H1 (cell line): ENCODE results near the gene VIPR2. TPM values are rescaled to one million over a fixed set of nuclear protein-coding genes. Genes with fewer than 3 reads are reported as not detected.
A peak's percentile ranks its signal among the peaks of the same experiment; 100 is the strongest.

ENCODE experiments used
- CTCF ChIA-PET: fragments of 300-600 bp; sonication (Branson Sonifier 250); formaldehyde crosslinking; loops from one replicate; lab custom pipeline; 2021; ENCODE audit not compliant: partially characterized antibody; lab: Charles Lee
- POLR2A ChIA-PET: fragments of 300-600 bp; sonication (Branson Sonifier 250); formaldehyde crosslinking; loops from one replicate; lab custom pipeline; 2021; ENCODE audit warnings: inconsistent platforms; ENCODE audit not compliant: partially characterized antibody; lab: Charles Lee
- DNase-seq, 2 experiments: peaks; one replicate each; pipeline versions ENCODE4 v3.0.0 to v3.0.0-alpha.2; 2010 to 2022; ENCODE audit warnings: low spot score in 2 of 2, low read depth in 1 of 2, mixed read lengths in 1 of 2
- FAIRE-seq: peaks from 2 replicates; lab custom pipeline; 2011; peaks lifted over from hg19 to GRCh38; lab: Jason Lieb, UNC
- H2AFZ ChIP-seq: 2 replicates; pipeline ENCODE4 v1.8.1; 2012; ENCODE audit warnings: low read length, inconsistent platforms
- H2AK5ac ChIP-seq: 2 replicates; pipeline ENCODE4 v1.6.1; 2013; ENCODE audit warnings: low read depth, low read length
- H2BK120ac ChIP-seq: replicated peaks from 2 replicates; pipeline ENCODE3; 2013; ENCODE audit warnings: low read depth, low read length, inconsistent platforms
- H2BK12ac ChIP-seq: 2 replicates; pipeline ENCODE4 v1.6.1; 2013; ENCODE audit warnings: low read depth, low read length
- H2BK15ac ChIP-seq: 2 replicates; pipeline ENCODE4 v1.6.1; 2013; ENCODE audit warnings: low read length
- H2BK20ac ChIP-seq: 2 replicates; pipeline ENCODE4 v1.6.1; 2013; ENCODE audit warnings: low read length
- H2BK5ac ChIP-seq: 2 replicates; pipeline ENCODE4 v1.6.1; 2013; ENCODE audit warnings: low read depth, low read length
- H3K14ac ChIP-seq: 2 replicates; pipeline ENCODE4 v1.6.1; 2013; ENCODE audit warnings: inconsistent platforms; ENCODE audit not compliant: insufficient read length
- H3K18ac ChIP-seq: 2 replicates; pipeline ENCODE4 v1.6.1; 2013; ENCODE audit warnings: low read length; ENCODE audit errors: extremely low read depth
- H3K23ac ChIP-seq: 2 replicates; pipeline ENCODE4 v1.6.1; 2013; ENCODE audit warnings: inconsistent platforms; ENCODE audit not compliant: insufficient read length
- H3K23me2 ChIP-seq: 2 replicates; pipeline ENCODE4 v1.6.1; 2013; ENCODE audit warnings: low read depth, low read length
- H3K27ac ChIP-seq: 2 replicates; pipeline ENCODE4 v1.6.1; 2011; ENCODE audit warnings: low read depth, low read length, inconsistent platforms
- H3K27me3 ChIP-seq, 4 experiments: replicated peaks in 1 of 4; 1 replicate in 1 of 4; 2 replicates in 3 of 4; pipeline versions ENCODE4 v1.6.1 to v1.8.1; 2011 to 2013; ENCODE audit warnings: low read length in 3 of 4, mild to moderate bottlenecking in 3 of 4, inconsistent platforms in 2 of 4, mixed read lengths in 2 of 4, moderate library complexity in 1 of 4; ENCODE audit not compliant: control insufficient read depth in 3 of 4, insufficient read depth in 3 of 4; ENCODE audit errors: extremely low read depth in 1 of 4
- H3K36me3 ChIP-seq, 4 experiments: 2 replicates each; pipeline versions ENCODE4 v1.6.1 to v1.8.1; 2011 to 2013; ENCODE audit warnings: mild to moderate bottlenecking in 4 of 4, low read length in 3 of 4, moderate library complexity in 2 of 4, control low read depth in 1 of 4, inconsistent platforms in 1 of 4; ENCODE audit not compliant: insufficient read depth in 4 of 4, control insufficient read depth in 2 of 4
- H3K4ac ChIP-seq: replicated peaks from 2 replicates; pipeline ENCODE3; 2013; ENCODE audit warnings: low read length, low read depth, mixed read lengths, inconsistent platforms; ENCODE audit not compliant: insufficient read length
- H3K4me1 ChIP-seq, 4 experiments: replicated peaks in 1 of 4; 1 replicate in 1 of 4; 2 replicates in 3 of 4; pipeline versions ENCODE4 v1.6.1 to v1.8.1; 2011 to 2013; ENCODE audit warnings: low read length in 3 of 4, inconsistent platforms in 2 of 4, mixed read lengths in 1 of 4; ENCODE audit not compliant: insufficient read depth in 4 of 4, control insufficient read depth in 3 of 4
- H3K4me2 ChIP-seq, 2 experiments: 2 replicates each; pipeline versions ENCODE4 v1.6.1 to v1.8.1; 2011 to 2013; ENCODE audit warnings: low read depth in 2 of 2, low read length in 2 of 2, control low read depth in 1 of 2, inconsistent platforms in 1 of 2, mild to moderate bottlenecking in 1 of 2; ENCODE audit not compliant: insufficient read depth in 1 of 2
- H3K4me3 ChIP-seq, 4 experiments: fragments of 200-600, 300-600 bp in 1 of 4; sonication (generic), shearing (Covaris generic), sonication (Bioruptor Twin) in 1 of 4; 2 replicates each; pipeline versions ENCODE4 v1.5.1 to v1.8.1; 2011 to 2016; ENCODE audit warnings: low read length in 4 of 4, low read depth in 3 of 4, control low read depth in 2 of 4, inconsistent platforms in 2 of 4, mild to moderate bottlenecking in 2 of 4, mixed read lengths in 1 of 4, moderate library complexity in 1 of 4; ENCODE audit not compliant: insufficient read depth in 2 of 4; ENCODE audit errors: extremely low read depth in 1 of 4
- H3K56ac ChIP-seq: replicated peaks from 2 replicates; pipeline ENCODE3; 2013; ENCODE audit warnings: low read depth, mild to moderate bottlenecking, mixed read lengths, low read length, inconsistent platforms; ENCODE audit not compliant: insufficient read length
- H3K79me1 ChIP-seq: 2 replicates; pipeline ENCODE4 v1.6.1; 2013; ENCODE audit warnings: low read depth, low read length, control low read depth
- H3K79me2 ChIP-seq, 2 experiments: 2 replicates each; pipeline versions ENCODE4 v1.6.1 to v1.8.1; 2012 to 2013; ENCODE audit warnings: low read length in 2 of 2, mild to moderate bottlenecking in 2 of 2, inconsistent platforms in 1 of 2; ENCODE audit not compliant: insufficient read depth in 2 of 2, control insufficient read depth in 1 of 2
- H3K9ac ChIP-seq, 4 experiments: replicated peaks in 1 of 4; 1 replicate in 1 of 4; 2 replicates in 3 of 4; pipeline versions ENCODE4 v1.6.1 to v1.8.1; 2011 to 2013; ENCODE audit warnings: low read depth in 3 of 4, low read length in 3 of 4, control low read depth in 2 of 4, mild to moderate bottlenecking in 2 of 4, moderate library complexity in 2 of 4, inconsistent platforms in 1 of 4; ENCODE audit errors: extremely low read depth in 1 of 4
- H3K9me3 ChIP-seq, 2 experiments: 2 replicates each; pipeline versions ENCODE4 v1.6.1 to v1.8.1; 2012 to 2013; ENCODE audit warnings: mild to moderate bottlenecking in 2 of 2, moderate library complexity in 2 of 2, control low read depth in 1 of 2, inconsistent platforms in 1 of 2, low read depth in 1 of 2, low read length in 1 of 2, mixed read lengths in 1 of 2; ENCODE audit not compliant: insufficient read depth in 2 of 2
- H4K20me1 ChIP-seq, 2 experiments: replicated peaks in 1 of 2; 2 replicates each; pipeline versions ENCODE3 to v1.8.1; 2011 to 2013; ENCODE audit warnings: inconsistent platforms in 2 of 2, low read length in 2 of 2, mild to moderate bottlenecking in 1 of 2; ENCODE audit not compliant: insufficient read depth in 2 of 2, control insufficient read depth in 1 of 2
- H4K5ac ChIP-seq: 2 replicates; pipeline ENCODE4 v1.6.1; 2013; ENCODE audit warnings: low read length, low read depth, mixed read lengths, inconsistent platforms; ENCODE audit not compliant: insufficient read length
- H4K8ac ChIP-seq: 2 replicates; pipeline ENCODE4 v1.8.0; 2013; ENCODE audit warnings: mild to moderate bottlenecking, moderate library complexity, low read length, inconsistent platforms; ENCODE audit not compliant: insufficient read depth; ENCODE audit errors: extremely low read depth
- H4K91ac ChIP-seq: replicated peaks from 2 replicates; pipeline ENCODE3; 2013; ENCODE audit warnings: low read length, mixed read lengths, inconsistent platforms; ENCODE audit not compliant: insufficient read length
- CBX8 ChIP-seq: fragments of 300-800, 300-1000 bp; sonication (generic); IDR thresholded peaks from 2 replicates; pipeline ENCODE4 v1.7.1; 2016; ENCODE audit warnings: low read depth, low read length, borderline replicate concordance
- JUN ChIP-seq: IDR thresholded peaks from 2 replicates; pipeline ENCODE4 v1.6.1; 2011; ENCODE audit warnings: low read depth, mild to moderate bottlenecking, improper control_type of control experiment, low read length
- JUND ChIP-seq: IDR thresholded peaks from 2 replicates; pipeline ENCODE4 v1.6.1; 2011; ENCODE audit warnings: mild to moderate bottlenecking, improper control_type of control experiment, low read length
- KDM1A ChIP-seq: fragments of 200-600, 300-600 bp; sonication (generic); IDR thresholded peaks from 2 replicates; pipeline ENCODE4 v1.7.1; 2016; ENCODE audit warnings: mild to moderate bottlenecking, low read length, borderline replicate concordance
- NRF1 ChIP-seq: IDR thresholded peaks from 2 replicates; pipeline ENCODE4 v1.6.1; 2011; ENCODE audit warnings: mild to moderate bottlenecking, low read depth, low read length, improper control_type of control experiment
- POLR2A ChIP-seq, 2 experiments: IDR thresholded peaks; 1 replicate in 1 of 2; 2 replicates in 1 of 2; pipeline ENCODE4 v1.6.1; 2011; ENCODE audit warnings: low read depth in 2 of 2, low read length in 2 of 2, mild to moderate bottlenecking in 2 of 2; ENCODE audit errors: control extremely low read depth in 1 of 2
- POLR2AphosphoS5 ChIP-seq: IDR thresholded peaks from 2 replicates; pipeline ENCODE4 v1.6.1; 2011; ENCODE audit warnings: low read depth, low read length
- YY1 ChIP-seq: IDR thresholded peaks from 2 replicates; pipeline ENCODE4 v1.6.1; 2011; ENCODE audit warnings: low read depth, mild to moderate bottlenecking, low read length
- WGBS, 2 experiments: shearing (Covaris generic) in 1 of 2; methylation state at CpG; one replicate each; pipeline versions ENCODE4 v1.1.6 to v1.1.7; 2013 to 2015; ENCODE audit warnings: low lambda C conversion rate in 2 of 2, mixed read lengths in 2 of 2, inconsistent platforms in 1 of 2, low coverage in 1 of 2, missing lambda C conversion rate in 1 of 2; ENCODE audit not compliant: insufficient replicate concordance in 2 of 2, insufficient coverage in 1 of 2, insufficient read length in 1 of 2; ENCODE audit errors: extremely low coverage in 1 of 2, missing lambda C conversion rate in 1 of 2; 5-methylcytosine and 5-hydroxymethylcytosine counted together
- polyA plus RNA-seq, 7 experiments: library from polyadenylated mRNA; depleted of rRNA in 3 of 7; stranded (reverse) in 5 of 7; unstranded in 2 of 7; fragments of >200 nt in 5 of 7; fragments of 200-250 nt in 2 of 7; gene quantifications; 1 replicate in 5 of 7; 2 replicates in 1 of 7; 4 replicates in 1 of 7; pipeline versions ENCODE4 v1.2.1 to v1.2.3, GENCODE V29; 2011 to 2013; ENCODE audit warnings: missing spikeins in 2 of 7, mixed read lengths in 2 of 7
- total RNA-seq: library from RNA; stranded (reverse); fragmentation: NEBNext Ultra II Directional; extraction: Animal tissue kit (Norgen Biotek cat#: 25700); gene quantifications from 2 replicates; pipeline ENCODE4 v1.2.1, GENCODE V29; 2021
- TF ChIP-seq, protein P1 (sequence below), 3 experiments: IDR thresholded peaks; 1 replicate in 2 of 3; 2 replicates in 1 of 3; pipeline versions ENCODE4 v1.5.1 to v1.6.1; 2011; ENCODE audit warnings: low read length in 3 of 3, mild to moderate bottlenecking in 3 of 3, inconsistent platforms in 2 of 3, low read depth in 1 of 3, moderate library complexity in 1 of 3; ENCODE audit not compliant: insufficient read depth in 1 of 3; ENCODE audit errors: control extremely low read depth in 1 of 3

Gene VIPR2
- total and polyA plus RNA-seq, 2 of the 8 experiments (the other 6 are each of a cell fraction or from before 2014, with no cell fraction given) = 2.4 to 6.3 TPM

DNA sequence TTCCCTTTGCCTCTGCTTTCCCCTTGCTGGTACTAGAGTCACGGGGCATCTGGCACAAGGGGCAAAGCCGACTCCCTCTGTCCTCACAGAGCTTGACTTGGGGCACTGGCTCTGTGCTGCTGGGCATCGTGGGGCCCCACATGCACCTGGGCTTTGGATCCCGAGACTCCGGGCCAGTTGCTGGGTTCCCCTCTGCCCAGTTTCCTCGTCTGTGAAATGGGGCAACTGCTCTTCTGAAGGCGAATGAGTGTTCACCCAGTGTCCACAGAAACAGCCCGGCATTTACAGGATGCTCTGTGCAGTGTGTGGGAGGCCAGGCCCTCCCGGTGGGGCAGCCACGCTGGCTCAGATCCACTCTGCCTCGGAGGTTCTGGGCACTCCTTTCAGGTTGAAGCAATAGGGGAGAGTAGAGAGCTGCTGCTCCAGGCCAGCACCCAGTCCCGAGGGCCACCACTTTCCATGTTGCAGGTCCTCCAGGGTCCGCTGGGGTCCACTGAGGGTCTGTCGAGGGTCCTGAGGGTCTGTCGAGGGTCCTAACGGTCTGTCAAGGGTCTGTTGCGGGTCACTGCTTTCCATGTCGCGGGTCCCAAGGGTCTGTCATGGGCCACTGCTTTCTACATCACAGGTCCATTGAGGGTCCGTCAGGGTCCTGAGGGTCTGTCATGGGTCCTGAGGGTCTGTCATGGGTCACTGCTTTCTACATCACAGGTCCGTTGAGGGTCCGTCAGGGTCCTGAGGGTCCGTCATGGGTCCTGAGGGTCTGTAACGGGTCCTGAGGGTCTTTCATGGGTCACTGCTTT lies 103.6 kb downstream of the VIPR2 start:
- no peaks in the 10 kb centered on the region for H3K79me1 ChIP-seq
- no peaks in the 10 kb centered on the region for H3K27me3 ChIP-seq
- WGBS, 2 experiments = 90% methylated on average over 23 of the region's 24 CpGs; no CpG with 5 or more reads in 1 of the 2 experiments
- no peak overlapping the region for H3K56ac ChIP-seq
- peaks cover 0 to 5% (median 2%) of the 10 kb centered on the region in 4 experiments; a peak in 1 of 7 replicates for H3K4me1 ChIP-seq
- no peak overlapping the region for H3K23ac ChIP-seq
- H2BK5ac ChIP-seq = no peak overlapping the region
- no peak overlapping the region for H2BK15ac ChIP-seq
- no peaks in the 10 kb centered on the region for H3K23me2 ChIP-seq
- H3K36me3 ChIP-seq = no peaks in the 10 kb centered on the region
- H2AFZ ChIP-seq = no peak overlapping the region
- no peak overlapping the region for H4K8ac ChIP-seq
- H3K18ac ChIP-seq = no peak overlapping the region
- peak in 1 of 2 experiments; percentile 17 for DNase-seq
- no peak overlapping the region for H3K4me3 ChIP-seq
- H3K27ac ChIP-seq = no peak overlapping the region
- TF ChIP-seq, protein P1, sequence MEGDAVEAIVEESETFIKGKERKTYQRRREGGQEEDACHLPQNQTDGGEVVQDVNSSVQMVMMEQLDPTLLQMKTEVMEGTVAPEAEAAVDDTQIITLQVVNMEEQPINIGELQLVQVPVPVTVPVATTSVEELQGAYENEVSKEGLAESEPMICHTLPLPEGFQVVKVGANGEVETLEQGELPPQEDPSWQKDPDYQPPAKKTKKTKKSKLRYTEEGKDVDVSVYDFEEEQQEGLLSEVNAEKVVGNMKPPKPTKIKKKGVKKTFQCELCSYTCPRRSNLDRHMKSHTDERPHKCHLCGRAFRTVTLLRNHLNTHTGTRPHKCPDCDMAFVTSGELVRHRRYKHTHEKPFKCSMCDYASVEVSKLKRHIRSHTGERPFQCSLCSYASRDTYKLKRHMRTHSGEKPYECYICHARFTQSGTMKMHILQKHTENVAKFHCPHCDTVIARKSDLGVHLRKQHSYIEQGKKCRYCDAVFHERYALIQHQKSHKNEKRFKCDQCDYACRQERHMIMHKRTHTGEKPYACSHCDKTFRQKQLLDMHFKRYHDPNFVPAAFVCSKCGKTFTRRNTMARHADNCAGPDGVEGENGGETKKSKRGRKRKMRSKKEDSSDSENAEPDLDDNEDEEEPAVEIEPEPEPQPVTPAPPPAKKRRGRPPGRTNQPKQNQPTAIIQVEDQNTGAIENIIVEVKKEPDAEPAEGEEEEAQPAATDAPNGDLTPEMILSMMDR (IDR thresholded peaks at IDR 0.05; ENCODE audit: control extremely low read depth in 1 of 3, insufficient read depth in 1 of 3, low read depth in 1 of 3, low read length in 3 of 3) = no peak
- TF ChIP-seq KDM1A (no peak), NRF1 (no peak), JUN (no peak), POLR2A (IDR thresholded peaks at IDR 0.05; ENCODE audit: control extremely low read depth in 1 of 2, low read depth in 2 of 2, low read length in 2 of 2) (no peak), POLR2AphosphoS5 (no peak), JUND (no peak), YY1 (no peak), CBX8 (no peak)
- TF ChIP-seq, all 59 proteins: peak for 0
- no peak for FAIRE-seq
- H4K20me1 ChIP-seq = no peaks in the 10 kb centered on the region
- no peak overlapping the region for H2AK5ac ChIP-seq
- no peaks in the 10 kb centered on the region for H3K79me2 ChIP-seq
- no peak overlapping the region for H3K4ac ChIP-seq
- CTCF ChIA-PET = interaction anchor here (1.1 kb wide), 1 partner anchor 10 kb away, joined by 4 read pairs; no protein-coding TSS in a partner anchor
- peaks cover 0 to 6% of the 10 kb centered on the region in 2 experiments; a peak in 2 of 4 replicates for H3K9me3 ChIP-seq
- H3K9ac ChIP-seq = no peak overlapping the region
- H2BK20ac ChIP-seq = no peak overlapping the region
- H3K14ac ChIP-seq = no peak overlapping the region
- POLR2A ChIA-PET = interaction anchor here (0.8 kb wide), 1 partner anchor 12 kb away, joined by 8 read pairs; no protein-coding TSS in a partner anchor
- no peak overlapping the region for H2BK12ac ChIP-seq
- H4K5ac ChIP-seq = no peak overlapping the region
- no peak overlapping the region for H4K91ac ChIP-seq
- H3K4me2 ChIP-seq = no peak overlapping the region
- no peak overlapping the region for H2BK120ac ChIP-seq
